DOHH2 (cell line): ENCODE measurements around the gene RNF223.

Experiments used
- H3F3A ChIP-seq: fragments of 200-600 bp; sonication (generic), shearing (Covaris generic); 2 replicates; pipeline ENCODE4 v1.6.0; 2016; ENCODE audit warnings: antibody characterized with exemption, mild to moderate bottlenecking; ENCODE audit not compliant: control insufficient read depth, insufficient read depth
- H3K27ac ChIP-seq: fragments of 200-600 bp; sonication (generic); 2 replicates; pipeline ENCODE4 v1.5.1; 2014; ENCODE audit warnings: low read depth, mild to moderate bottlenecking, low read length, moderate library complexity
- H3K27me3 ChIP-seq: fragments of 200-600 bp; sonication (generic); 2 replicates; pipeline ENCODE4 v1.6.1; 2014; ENCODE audit warnings: mild to moderate bottlenecking, low read length, mixed read lengths; ENCODE audit not compliant: control insufficient read depth
- H3K36me3 ChIP-seq: fragments of 200-600 bp; sonication (generic); 2 replicates; pipeline ENCODE4 v1.6.1; 2014; ENCODE audit warnings: mild to moderate bottlenecking, low read length, moderate library complexity, mixed read lengths; ENCODE audit not compliant: control insufficient read depth
- H3K4me1 ChIP-seq: fragments of 200-600 bp; sonication (generic); 2 replicates; pipeline ENCODE4 v1.6.1; 2014; ENCODE audit warnings: mild to moderate bottlenecking, low read length, mixed read lengths; ENCODE audit not compliant: control insufficient read depth
- H3K4me2 ChIP-seq: fragments of 200-600 bp; sonication (generic); 2 replicates; pipeline ENCODE4 v1.6.0; 2014; ENCODE audit warnings: mild to moderate bottlenecking, low read length, moderate library complexity
- H3K4me3 ChIP-seq: fragments of 200-600 bp; sonication (generic); 2 replicates; pipeline ENCODE4 v1.5.1; 2014; ENCODE audit warnings: mild to moderate bottlenecking, low read length, mixed read lengths
- H3K79me2 ChIP-seq: fragments of 200-600 bp; sonication (generic); 2 replicates; pipeline ENCODE4 v1.6.1; 2014; ENCODE audit warnings: mild to moderate bottlenecking, low read length, mixed read lengths; ENCODE audit not compliant: control insufficient read depth
- H3K9me2 ChIP-seq: fragments of 200-600 bp; sonication (generic); replicated peaks from 2 replicates; pipeline ENCODE4 v1.6.1; 2014; ENCODE audit warnings: mild to moderate bottlenecking, low read length, mixed read lengths; ENCODE audit not compliant: control insufficient read depth
- H3K9me3 ChIP-seq: fragments of 200-600 bp; sonication (generic); 2 replicates; pipeline ENCODE4 v1.6.1; 2014; ENCODE audit warnings: antibody characterized with exemption, low read length, mixed read lengths; ENCODE audit not compliant: control insufficient read depth, insufficient read depth
- H4K20me1 ChIP-seq: fragments of 200-600 bp; sonication (generic); 2 replicates; pipeline ENCODE4 v1.6.0; 2014; ENCODE audit warnings: low read depth, mild to moderate bottlenecking, antibody characterized with exemption, low read length, moderate library complexity; ENCODE audit not compliant: control insufficient read depth, insufficient read depth
- CTCF ChIP-seq: fragments of 200-600 bp; sonication (generic); IDR thresholded peaks from one replicate; pipeline ENCODE4 v1.5.1; 2014; ENCODE audit warnings: antibody characterized with exemption, mild to moderate bottlenecking, low read depth, low read length; ENCODE audit not compliant: poor library complexity, severe bottlenecking
- EZH2phosphoT487 ChIP-seq: fragments of 200-600 bp; sonication (generic); IDR thresholded peaks from 2 replicates; pipeline ENCODE4 v1.6.1; 2017; ENCODE audit warnings: borderline replicate concordance, mild to moderate bottlenecking, antibody characterized with exemption, low read length, moderate library complexity, mixed read lengths

Gene RNF223

GRCh38 chr1:1021920-1022259, 52.2 kb downstream of the RNF223 start:
- Histone ChIP-seq H3K9me2 (no peaks in the 10 kb centered on the region), H3K27ac (no peak overlapping the region), H3K36me3 (no peaks in the 10 kb centered on the region), H3K4me1 (no peaks in the 10 kb centered on the region; the same call in 1 of the 2 replicates), H3F3A (no peaks in the 10 kb centered on the region), H3K79me2 (no peaks in the 10 kb centered on the region), H3K4me2 (no peak overlapping the region), H3K27me3 (peaks cover 42% of the 10 kb centered on the region), H4K20me1 (no peaks in the 10 kb centered on the region), H3K9me3 (no peaks in the 10 kb centered on the region), H3K4me3 (no peak overlapping the region)
- TF ChIP-seq EZH2phosphoT487 (no peak), CTCF (no peak)

- H3K36me3 ChIP-seq = no peaks in the 10 kb centered on the region
- no peaks in the 10 kb centered on the region for H3F3A ChIP-seq
- H4K20me1 ChIP-seq = no peaks in the 10 kb centered on the region
- H3K27ac ChIP-seq = no peak overlapping the region
- no peaks in the 10 kb centered on the region for H3K79me2 ChIP-seq
- no peaks in the 10 kb centered on the region for H3K9me2 ChIP-seq
- H3K4me2 ChIP-seq = no peak overlapping the region
- H3K4me1 ChIP-seq = no peaks in the 10 kb centered on the region; the same call in 1 of the 2 replicates
- peaks cover 39% of the 10 kb centered on the region for H3K27me3 ChIP-seq
- TF ChIP-seq CTCF = no peak
- no peaks in the 10 kb centered on the region for H3K9me3 ChIP-seq
- no peak overlapping the region for H3K4me3 ChIP-seq
Observed at GRCh38 chr1:1021010-1021919, 52.8 kb downstream of the RNF223 start.
